NCI-H82 (cell line): Measurements from ENCODE around the gene GNB2.

Experiments
- DNase-seq: peaks from one replicate; lab custom pipeline; 2025; lab: John Stamatoyannopoulos, UW

The GNB2 gene

GRCh38 chr7:100680576-100681271 lies 7.2 kb downstream of the GNB2 start:
- peak; percentile 23 for DNase-seq

GRCh38 chr7:100681491-100682227 lies 8.1 kb downstream of the GNB2 start:
- DNase-seq = no peak

- no peak for DNase-seq
These were observed 8.7 kb downstream of the GNB2 start for GRCh38 chr7:100682228-100682741.

- DNase-seq = no peak
These were observed 9.6 kb downstream of the GNB2 start for GRCh38 chr7:100682991-100683658.

- no peak for DNase-seq
These were observed 10.4 kb downstream of the GNB2 start for GRCh38 chr7:100683659-100684533.

GRCh38 chr7:100684534-100685042 lies 11.0 kb downstream of the GNB2 start:
- no peak for DNase-seq

GRCh38 chr7:100685049-100685605 lies 11.6 kb downstream of the GNB2 start:
- no peak for DNase-seq

- DNase-seq = no peak
These were observed 12.1 kb downstream of the GNB2 start for GRCh38 chr7:100685631-100686145.

- DNase-seq = no peak
These were observed 12.8 kb downstream of the GNB2 start for GRCh38 chr7:100686201-100686821.

GRCh38 chr7:100686822-100687211 lies 13.3 kb downstream of the GNB2 start:
- no peak for DNase-seq

- DNase-seq = no peak
These were observed 13.7 kb downstream of the GNB2 start for GRCh38 chr7:100687261-100687660.

GRCh38 chr7:100687751-100688300 lies 14.3 kb downstream of the GNB2 start:
- DNase-seq = no peak

- no peak for DNase-seq
These were observed 14.9 kb downstream of the GNB2 start for GRCh38 chr7:100688326-100688860.

GRCh38 chr7:100689230-100690135 lies 15.9 kb downstream of the GNB2 start:
- DNase-seq = no peak

- DNase-seq = peak; percentile 90
These were observed 18.4 kb downstream of the GNB2 start for GRCh38 chr7:100691676-100692577.

GRCh38 chr7:100692578-100692961 lies 19.0 kb downstream of the GNB2 start:
- peak; percentile 35 for DNase-seq

- DNase-seq = peak; percentile 36
These were observed 20.0 kb downstream of the GNB2 start for GRCh38 chr7:100693312-100694097.
